Large intestine (tissue), 3 donors: ENCODE results near the gene CDC34. TPM values are rescaled to one million over a fixed set of nuclear protein-coding genes. Genes with fewer than 3 reads are reported as not detected.

Experiments
- DNase-seq, 2 donors: peaks; one replicate each; pipeline versions ENCODE4 v3.0.0 to v3.0.0-alpha.2; 2013
- H3K27ac ChIP-seq: one replicate; pipeline ENCODE4 v1.5.1; 2013; ENCODE audit warnings: low read length
- H3K27me3 ChIP-seq: 2 replicates; pipeline ENCODE4 v1.6.1; 2013; ENCODE audit warnings: low read length; ENCODE audit not compliant: control insufficient read depth, insufficient read depth
- H3K36me3 ChIP-seq: 2 replicates; pipeline ENCODE4 v1.6.1; 2013; ENCODE audit warnings: low read length; ENCODE audit not compliant: control insufficient read depth, insufficient read depth
- H3K4me1 ChIP-seq: one replicate; pipeline ENCODE4 v1.6.1; 2013; ENCODE audit warnings: low read length; ENCODE audit not compliant: control insufficient read depth, insufficient read depth
- H3K4me3 ChIP-seq: one replicate; pipeline ENCODE4 v1.5.1; 2013; ENCODE audit warnings: low read length
- H3K9me3 ChIP-seq: one replicate; pipeline ENCODE4 v1.6.1; 2013; ENCODE audit warnings: mild to moderate bottlenecking, low read depth, low read length, moderate library complexity; ENCODE audit not compliant: control insufficient read depth
- WGBS: methylation state at CpG from one replicate; pipeline ENCODE4 v1.1.5; 2013; ENCODE audit warnings: low lambda C conversion rate; ENCODE audit not compliant: insufficient coverage; 5-methylcytosine and 5-hydroxymethylcytosine counted together
- polyA plus RNA-seq: library from polyadenylated mRNA; unstranded; fragments of 120-200 nt; gene quantifications from one replicate; pipeline ENCODE4 v1.2.1, GENCODE V29; 2013

The CDC34 gene
- polyA plus RNA-seq, 1 donor = 69.8 TPM

- WGBS = no CpG with 5 or more reads among the region's 29 CpGs
- DNase-seq = no peak
- Histone ChIP-seq H3K9me3 (peaks cover 26% of the 10 kb centered on the region), H3K27ac (no peak overlapping the region), H3K4me1 (peaks cover 5% of the 10 kb centered on the region), H3K36me3 (peaks cover 2% of the 10 kb centered on the region), H3K27me3 (no peaks in the 10 kb centered on the region), H3K4me3 (no peak overlapping the region)
Measured at GRCh38 chr19:524062-524674, 7.4 kb upstream of the CDC34 start.

- DNase-seq = no peak
- H3K27me3 ChIP-seq = no peaks in the 10 kb centered on the region
- no peaks in the 10 kb centered on the region for H3K36me3 ChIP-seq
- peaks cover 5% of the 10 kb centered on the region for H3K4me1 ChIP-seq
- no CpG with 5 or more reads among the region's 18 CpGs for WGBS
- H3K4me3 ChIP-seq = no peak overlapping the region
- H3K27ac ChIP-seq = no peak overlapping the region
- H3K9me3 ChIP-seq = peaks cover 17% of the 10 kb centered on the region
Measured at GRCh38 chr19:525029-525428, 6.5 kb upstream of the CDC34 start.

- WGBS = no CpG with 5 or more reads among the region's 13 CpGs
- no peak for DNase-seq
- no peak overlapping the region for H3K4me3 ChIP-seq
- no peak overlapping the region for H3K27ac ChIP-seq
- peaks cover 11% of the 10 kb centered on the region for H3K4me1 ChIP-seq
- no peaks in the 10 kb centered on the region for H3K27me3 ChIP-seq
- no peaks in the 10 kb centered on the region for H3K36me3 ChIP-seq
- peaks cover 17% of the 10 kb centered on the region for H3K9me3 ChIP-seq
Measured at GRCh38 chr19:525857-526419, 5.6 kb upstream of the CDC34 start.

GRCh38 chr19:530134-531008, 1.2 kb upstream of the CDC34 start:
- Histone ChIP-seq H3K36me3 (peaks cover 8% of the 10 kb centered on the region), H3K27me3 (no peaks in the 10 kb centered on the region), H3K9me3 (peaks cover 6% of the 10 kb centered on the region), H3K4me1 (peaks cover 23% of the 10 kb centered on the region), H3K4me3 (peak overlapping the region; percentile 51), H3K27ac (peak overlapping the region; percentile 75)
- WGBS = no CpG with 5 or more reads among the region's 38 CpGs
- no peak for DNase-seq

GRCh38 chr19:531009-531752, 379 bp upstream of the CDC34 start:
- DNase-seq = peak; percentile 85 to 94
- Histone ChIP-seq H3K27ac (peak overlapping the region; percentile 75), H3K27me3 (no peaks in the 10 kb centered on the region), H3K9me3 (peaks cover 6% of the 10 kb centered on the region), H3K4me3 (peak overlapping the region; percentile 51), H3K36me3 (peaks cover 16% of the 10 kb centered on the region), H3K4me1 (peaks cover 21% of the 10 kb centered on the region)
- WGBS = no CpG with 5 or more reads among the region's 103 CpGs

GRCh38 chr19:532561-533363, 1.2 kb downstream of the CDC34 start:
- peaks cover 18% of the 10 kb centered on the region for H3K4me1 ChIP-seq
- peak overlapping the region; percentile 88 for H3K27ac ChIP-seq
- no peaks in the 10 kb centered on the region for H3K27me3 ChIP-seq
- peaks cover 6% of the 10 kb centered on the region for H3K9me3 ChIP-seq
- WGBS = no CpG with 5 or more reads among the region's 47 CpGs
- peak in 1 of 2 donors; percentile 80 for DNase-seq
- peak overlapping the region; percentile 99 for H3K4me3 ChIP-seq
- H3K36me3 ChIP-seq = peaks cover 30% of the 10 kb centered on the region

GRCh38 chr19:533364-534058, 2.0 kb downstream of the CDC34 start:
- Histone ChIP-seq H3K9me3 (peaks cover 6% of the 10 kb centered on the region), H3K4me3 (peak overlapping the region; percentile 99), H3K27ac (peak overlapping the region; percentile 88), H3K36me3 (peaks cover 37% of the 10 kb centered on the region), H3K4me1 (peaks cover 18% of the 10 kb centered on the region), H3K27me3 (no peaks in the 10 kb centered on the region)
- no CpG with 5 or more reads among the region's 25 CpGs for WGBS
- DNase-seq = no peak

- no CpG with 5 or more reads among the region's 14 CpGs for WGBS
Measured at GRCh38 chr19:534088-534487, 2.5 kb downstream of the CDC34 start.

GRCh38 chr19:535017-535835, 3.7 kb downstream of the CDC34 start:
- H3K27me3 ChIP-seq = no peaks in the 10 kb centered on the region
- peaks cover 3% of the 10 kb centered on the region for H3K9me3 ChIP-seq
- DNase-seq = no peak
- H3K36me3 ChIP-seq = peaks cover 50% of the 10 kb centered on the region
- no peak overlapping the region for H3K4me3 ChIP-seq
- H3K4me1 ChIP-seq = peaks cover 17% of the 10 kb centered on the region
- 60% methylated on average over 1 of the region's 16 CpGs for WGBS
- no peak overlapping the region for H3K27ac ChIP-seq

More at GRCh38 chr19:534088-534487, 2.5 kb downstream of the CDC34 start:
- Histone ChIP-seq H3K36me3 (peaks cover 43% of the 10 kb centered on the region), H3K4me3 (peak overlapping the region; percentile 99), H3K9me3 (peaks cover 3% of the 10 kb centered on the region), H3K4me1 (peaks cover 18% of the 10 kb centered on the region), H3K27ac (peak overlapping the region; percentile 88), H3K27me3 (no peaks in the 10 kb centered on the region)
- DNase-seq = no peak
